Endothelial cell of umbilical vein (primary cell): Measurements from ENCODE around the gene ETF1. TPM values are rescaled to one million over a fixed set of nuclear protein-coding genes. Genes with fewer than 3 reads are reported as not detected.

Source experiments
- BruUV-seq: library from RNA; stranded (reverse); fragments of 400-500 nt; replicated peaks from 2 replicates; lab custom pipeline; 2021; lab: Mats Ljungman, UMichigan
- CTCF ChIA-PET: fragments of 300-600, 350-600 bp; sonication (Branson Sonifier 250); formaldehyde crosslinking; loops from one replicate; lab custom pipeline; 2021; ENCODE audit warnings: antibody characterized with exemption, inconsistent platforms; lab: Charles Lee
- POLR2A ChIA-PET: fragments of 300-600, 350-600 bp; sonication (Branson Sonifier 250); formaldehyde crosslinking; loops from one replicate; lab custom pipeline; 2021; ENCODE audit warnings: antibody characterized with exemption, inconsistent platforms; lab: Charles Lee
- DNase-seq: peaks from one replicate; pipeline ENCODE4 v3.0.0-alpha.2; 2011; ENCODE audit warnings: low read depth, low spot score
- FAIRE-seq: peaks from 2 replicates; lab custom pipeline; 2011; peaks lifted over from hg19 to GRCh38; lab: Jason Lieb, UNC
- H2AFZ ChIP-seq: 2 replicates; pipeline ENCODE4 v1.6.0; 2012; ENCODE audit warnings: low read depth, low read length, control low read depth, inconsistent platforms
- H3K27ac ChIP-seq: 2 replicates; pipeline ENCODE4 v1.5.1; 2011; ENCODE audit warnings: low read depth, mild to moderate bottlenecking, control low read depth, low read length, moderate library complexity; ENCODE audit not compliant: insufficient read depth
- H3K27me3 ChIP-seq, 2 experiments: 2 replicates each; pipeline versions ENCODE4 v1.6.0 to v1.6.1; 2011; ENCODE audit warnings: low read length in 2 of 2, mixed read lengths in 1 of 2; ENCODE audit not compliant: control insufficient read depth in 2 of 2, insufficient read depth in 2 of 2
- H3K36me3 ChIP-seq, 2 experiments: 2 replicates in 1 of 2; 3 replicates in 1 of 2; pipeline ENCODE4 v1.5.1; 2011; ENCODE audit warnings: low read length in 2 of 2, mild to moderate bottlenecking in 1 of 2, moderate library complexity in 1 of 2; ENCODE audit not compliant: control insufficient read depth in 2 of 2, insufficient read depth in 2 of 2; ENCODE audit errors: extremely low read depth in 1 of 2
- H3K4me1 ChIP-seq: 3 replicates; pipeline ENCODE4 v1.5.1; 2011; ENCODE audit warnings: mild to moderate bottlenecking, low read length; ENCODE audit not compliant: control insufficient read depth, insufficient read depth; ENCODE audit errors: extremely low read depth
- H3K4me2 ChIP-seq: 2 replicates; pipeline ENCODE4 v1.6.1; 2011; ENCODE audit warnings: low read length, control low read depth, mixed read lengths; ENCODE audit not compliant: insufficient read depth
- H3K4me3 ChIP-seq, 3 experiments: fragments of 200-600 bp in 1 of 3; sonication (generic), shearing (Covaris generic) in 1 of 3; replicated peaks in 1 of 3; 2 replicates each; pipeline ENCODE4 v1.5.1; 2011 to 2016; ENCODE audit warnings: control low read depth in 3 of 3, low read length in 3 of 3, mild to moderate bottlenecking in 2 of 3, inconsistent platforms in 1 of 3, low read depth in 1 of 3, moderate library complexity in 1 of 3; ENCODE audit not compliant: insufficient read depth in 1 of 3
- H3K79me2 ChIP-seq: 2 replicates; pipeline ENCODE4 v1.6.0; 2012; ENCODE audit warnings: low read length, inconsistent platforms; ENCODE audit not compliant: control insufficient read depth, insufficient read depth
- H3K9ac ChIP-seq: replicated peaks from 2 replicates; pipeline ENCODE3; 2011; ENCODE audit warnings: low read length, control low read depth; ENCODE audit not compliant: insufficient read depth; ENCODE audit errors: extremely low read depth
- H3K9me1 ChIP-seq: replicated peaks from 3 replicates; pipeline ENCODE4 v1.6.0; 2011; ENCODE audit warnings: mild to moderate bottlenecking, low read length; ENCODE audit not compliant: control insufficient read depth, insufficient read depth; ENCODE audit errors: extremely low read depth
- H3K9me3 ChIP-seq: replicated peaks from 2 replicates; pipeline ENCODE4 v1.5.1; 2012; ENCODE audit warnings: low read length, inconsistent platforms; ENCODE audit not compliant: control insufficient read depth, insufficient read depth
- H4K20me1 ChIP-seq: replicated peaks from 2 replicates; pipeline ENCODE3; 2011; ENCODE audit warnings: mild to moderate bottlenecking, low read length; ENCODE audit not compliant: control insufficient read depth, insufficient read depth; ENCODE audit errors: extremely low read depth
- CTCF ChIP-seq, 2 donors: IDR thresholded peaks; 1 replicate in 1 of 2; 2 replicates in 1 of 2; pipeline ENCODE4 v1.5.1; 2011; ENCODE audit warnings: low read length in 2 of 2, mild to moderate bottlenecking in 2 of 2, moderate library complexity in 2 of 2, control low read depth in 1 of 2, inconsistent platforms in 1 of 2, low read depth in 1 of 2; ENCODE audit not compliant: insufficient read depth in 1 of 2; ENCODE audit errors: extremely low read depth in 1 of 2
- EZH2 ChIP-seq: IDR thresholded peaks from 2 replicates; pipeline ENCODE4 v1.6.1; 2012; ENCODE audit warnings: borderline replicate concordance, low read depth, mild to moderate bottlenecking, moderate library complexity, low read length, inconsistent platforms; ENCODE audit not compliant: severe bottlenecking
- FOS ChIP-seq: IDR thresholded peaks from 2 replicates; pipeline ENCODE4 v1.6.1; 2011; ENCODE audit warnings: mild to moderate bottlenecking, low read length, moderate library complexity, borderline replicate concordance; ENCODE audit not compliant: insufficient read depth
- MAX ChIP-seq: IDR thresholded peaks from 2 replicates; pipeline ENCODE4 v1.6.1; 2011; ENCODE audit not compliant: insufficient read depth, insufficient read length
- MYC ChIP-seq: IDR thresholded peaks from one replicate; pipeline ENCODE4 v1.6.1; 2011; ENCODE audit warnings: mild to moderate bottlenecking, low read depth, low read length
- POLR2AphosphoS5 ChIP-seq: IDR thresholded peaks from 2 replicates; pipeline ENCODE4 v1.6.1; 2012; ENCODE audit warnings: low read depth, mild to moderate bottlenecking, control low read depth, low read length, moderate library complexity; ENCODE audit not compliant: insufficient read depth
- dilution Hi-C: fragments of 300-500 bp; cut with MboI; formaldehyde crosslinking; loops from one replicate; pipeline ENCODE4 v1.15.0; 2019; ENCODE audit warnings: low sequenced_read_pairs; ENCODE audit not compliant: extremely low pct_ligation_motif_present
- intact Hi-C: fragments of 100-400 bp; cut with micrococcal nuclease; formaldehyde crosslinking; loops from one replicate; pipeline ENCODE4 v1.10.0; 2022
- polyA plus RNA-seq, 4 experiments: library from polyadenylated mRNA; depleted of rRNA in 3 of 4; stranded (reverse) in 3 of 4; unstranded in 1 of 4; fragments of >200 nt; gene quantifications; 2 replicates each; pipeline versions ENCODE4 v1.2.1 to v1.2.3, GENCODE V29; 2011 to 2012; ENCODE audit warnings: missing spikeins in 1 of 4
- total RNA-seq: library from RNA; stranded (reverse); gene quantifications from 2 replicates; pipeline ENCODE4 v1.2.3, GENCODE V29; 2021

ETF1 gene
- total and polyA plus RNA-seq, 2 donors (not counting 3 experiments of a cell fraction or from before 2014, with no cell fraction given), result 32.9 to 114 TPM

GRCh38 chr5:138466125-138466899 is 76.7 kb downstream of the ETF1 start:
- Histone ChIP-seq H2AFZ (peak overlapping the region; percentile 28), H3K9me1 (no peaks in the 10 kb centered on the region), H3K36me3 (peaks cover 0 to 3% of the 10 kb centered on the region in 2 experiments), H3K9ac (peak overlapping the region; percentile 0), H3K79me2 (peaks cover 5% of the 10 kb centered on the region), H3K9me3 (no peaks in the 10 kb centered on the region), H3K4me3 (peak overlapping the region; percentile 62 to 84 (median 69)), H3K27me3 (no peaks in the 10 kb centered on the region), H3K4me1 (peaks cover 16% of the 10 kb centered on the region), H3K4me2 (peak overlapping the region; percentile 77), H3K27ac (no peak overlapping the region), H4K20me1 (no peaks in the 10 kb centered on the region)
- no peak for TF ChIP-seq CTCF (IDR thresholded peaks at IDR 0.05; ENCODE audit: extremely low read depth in 1 of 2, insufficient read depth in 1 of 2, low read depth in 1 of 2, low read length in 2 of 2)
- TF ChIP-seq FOS, result no peak
- no peak for TF ChIP-seq MAX
- no peak for TF ChIP-seq EZH2
- TF ChIP-seq POLR2AphosphoS5, result no peak
- no peak for TF ChIP-seq MYC
- dilution Hi-C loops (no loop called here), intact Hi-C loops (no loop called here)
- ChIA-PET CTCF (interaction anchor here (1.3 to 5.0 kb wide), 5 partner anchors 9 to 37 kb away, joined by 4 to 70 read pairs (median 18); no protein-coding TSS in a partner anchor), POLR2A (interaction anchor here (0.7 to 1.3 kb wide), 2 partner anchors 38 to 77 kb away, joined by 3 to 5 read pairs; partner anchors contain the start of gene ETF1)
- no TSS peak for BruUV-seq
- DNase-seq (peak; percentile 1), FAIRE-seq (peak; percentile 18)
